Suprapubic skin (tissue), 4 donors: Measurements from ENCODE around the gene SLC35B1.

Experiments used
- POLR2A ChIP-seq, 2 donors: fragments of 450-650 bp; IDR thresholded peaks; one replicate each; pipeline ENCODE4 v1.6.1; 2017; ENCODE audit warnings: antibody characterized with exemption in 2 of 2, mild to moderate bottlenecking in 2 of 2, moderate library complexity in 2 of 2
- POLR2AphosphoS5 ChIP-seq, 3 donors: sonication (generic); formaldehyde crosslinking; IDR thresholded peaks; one replicate each; pipeline ENCODE4 v1.6.1; 2017; ENCODE audit warnings: antibody characterized with exemption in 3 of 3
- TF ChIP-seq, protein P1 (sequence below), 2 donors: fragments of 200-600 bp in 1 of 2; fragments of 450-650 bp in 1 of 2; sonication (generic) in 1 of 2; IDR thresholded peaks; one replicate each; pipeline ENCODE4 v1.5.1; 2016 to 2019; ENCODE audit warnings: antibody characterized with exemption in 2 of 2, mild to moderate bottlenecking in 1 of 2, moderate library complexity in 1 of 2

DNA sequence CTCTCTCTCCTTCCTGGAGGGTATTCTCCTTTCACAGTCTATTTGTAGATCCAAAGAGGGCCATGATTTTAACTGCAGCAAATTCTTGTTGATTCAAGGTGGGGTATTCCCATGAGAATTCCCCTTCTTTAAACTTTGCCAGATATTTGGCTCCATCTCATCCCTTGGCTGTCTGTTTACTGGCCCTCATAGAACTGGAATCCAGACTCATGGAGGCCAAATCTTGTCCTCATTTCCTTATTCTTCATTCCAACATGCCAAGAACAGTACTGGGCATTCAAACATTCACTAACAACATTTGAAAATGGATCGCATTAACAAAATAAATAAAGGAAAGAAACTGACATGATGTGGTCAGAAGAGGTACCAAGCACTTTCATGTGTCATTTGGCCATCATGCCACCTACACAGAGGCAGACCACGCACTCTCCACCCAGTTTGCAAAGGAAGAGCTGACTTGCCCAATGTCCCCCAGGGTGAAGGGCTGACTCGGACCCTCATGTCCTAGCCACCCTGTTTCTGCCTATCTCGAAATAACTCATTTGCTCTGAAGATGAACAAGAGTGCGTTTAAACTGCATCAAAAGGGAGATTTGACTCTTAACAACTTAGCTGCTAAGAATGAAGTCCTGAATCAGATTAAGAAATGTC is 23.1 kb upstream of the SLC35B1 start:
- TF ChIP-seq, protein P1, sequence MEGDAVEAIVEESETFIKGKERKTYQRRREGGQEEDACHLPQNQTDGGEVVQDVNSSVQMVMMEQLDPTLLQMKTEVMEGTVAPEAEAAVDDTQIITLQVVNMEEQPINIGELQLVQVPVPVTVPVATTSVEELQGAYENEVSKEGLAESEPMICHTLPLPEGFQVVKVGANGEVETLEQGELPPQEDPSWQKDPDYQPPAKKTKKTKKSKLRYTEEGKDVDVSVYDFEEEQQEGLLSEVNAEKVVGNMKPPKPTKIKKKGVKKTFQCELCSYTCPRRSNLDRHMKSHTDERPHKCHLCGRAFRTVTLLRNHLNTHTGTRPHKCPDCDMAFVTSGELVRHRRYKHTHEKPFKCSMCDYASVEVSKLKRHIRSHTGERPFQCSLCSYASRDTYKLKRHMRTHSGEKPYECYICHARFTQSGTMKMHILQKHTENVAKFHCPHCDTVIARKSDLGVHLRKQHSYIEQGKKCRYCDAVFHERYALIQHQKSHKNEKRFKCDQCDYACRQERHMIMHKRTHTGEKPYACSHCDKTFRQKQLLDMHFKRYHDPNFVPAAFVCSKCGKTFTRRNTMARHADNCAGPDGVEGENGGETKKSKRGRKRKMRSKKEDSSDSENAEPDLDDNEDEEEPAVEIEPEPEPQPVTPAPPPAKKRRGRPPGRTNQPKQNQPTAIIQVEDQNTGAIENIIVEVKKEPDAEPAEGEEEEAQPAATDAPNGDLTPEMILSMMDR (IDR thresholded peaks at IDR 0.05), result no peak
- TF ChIP-seq POLR2AphosphoS5 (IDR thresholded peaks at IDR 0.05) (no peak), POLR2A (IDR thresholded peaks at IDR 0.05) (no peak)
